GM23338 (cell line): ENCODE results near the gene TERT. TPM values are rescaled to one million over a fixed set of nuclear protein-coding genes. Genes with fewer than 3 reads are reported as not detected.

Experiments
- ATAC-seq: fragments of 200-7000 bp; cut with Tn5 transposase; 3 replicates; pipeline ENCODE4 v1.9.1; 2020
- DNase-seq: peaks from one replicate; pipeline ENCODE4 v3.0.0-alpha.2; 2015; ENCODE audit warnings: low spot score
- H2AFZ ChIP-seq: fragments of 200-600 bp; sonication (generic); 2 replicates; pipeline ENCODE4 v1.8.0; 2016; ENCODE audit warnings: antibody characterized with exemption, mild to moderate bottlenecking, moderate library complexity
- H3F3A ChIP-seq: fragments of 200-600 bp; sonication (generic); replicated peaks from 2 replicates; pipeline ENCODE4 v1.8.0; 2017; ENCODE audit warnings: antibody characterized with exemption, mixed run types, low read depth
- H3K27ac ChIP-seq: fragments of 200-600 bp; sonication (generic); 2 replicates; pipeline ENCODE4 v1.6.1; 2016; ENCODE audit warnings: low read depth
- H3K27me3 ChIP-seq: fragments of 200-600 bp; sonication (generic); 2 replicates; pipeline ENCODE4 v1.8.0; 2016; ENCODE audit warnings: mild to moderate bottlenecking, mixed run types, moderate library complexity; ENCODE audit not compliant: insufficient read depth
- H3K36me3 ChIP-seq: fragments of 200-600 bp; sonication (generic); 2 replicates; pipeline ENCODE4 v1.8.0; 2016; ENCODE audit warnings: mild to moderate bottlenecking; ENCODE audit not compliant: insufficient read depth
- H3K4me1 ChIP-seq: fragments of 200-600 bp; sonication (generic); 2 replicates; pipeline ENCODE4 v1.8.0; 2016; ENCODE audit warnings: mild to moderate bottlenecking, moderate library complexity; ENCODE audit not compliant: insufficient read depth
- H3K4me2 ChIP-seq: fragments of 200-600 bp; sonication (generic); 2 replicates; pipeline ENCODE4 v1.7.1; 2017; ENCODE audit warnings: mixed run types
- H3K4me3 ChIP-seq: fragments of 200-600 bp; sonication (generic); 2 replicates; pipeline ENCODE4 v1.6.1; 2016; ENCODE audit warnings: mixed run types
- H3K79me2 ChIP-seq: fragments of 200-600 bp; sonication (generic); replicated peaks from 2 replicates; pipeline ENCODE4 v1.8.0; 2017; ENCODE audit warnings: mild to moderate bottlenecking; ENCODE audit not compliant: insufficient read depth
- H3K9me2 ChIP-seq: fragments of 200-600 bp; sonication (generic); 2 replicates; pipeline ENCODE4 v1.8.0; 2017; ENCODE audit not compliant: insufficient read depth
- H4K20me1 ChIP-seq: fragments of 200-600 bp; sonication (generic); replicated peaks from 2 replicates; pipeline ENCODE4 v1.8.0; 2017; ENCODE audit warnings: mild to moderate bottlenecking; ENCODE audit not compliant: insufficient read depth
- H3K27ac Mint-ChIP-seq: 2 replicates; pipeline ENCODE4 v1.8.0; 2020; ENCODE audit warnings: inconsistent platforms, mild to moderate bottlenecking, moderate library complexity, mixed read lengths
- H3K27me3 Mint-ChIP-seq: 3 replicates; pipeline ENCODE4 v1.8.0; 2022; ENCODE audit warnings: low read depth, mild to moderate bottlenecking, moderate library complexity, mixed read lengths, inconsistent platforms; ENCODE audit not compliant: insufficient read depth, poor library complexity
- H3K36me3 Mint-ChIP-seq: 3 replicates; pipeline ENCODE4 v1.8.0; 2021; ENCODE audit warnings: low read depth, mild to moderate bottlenecking, inconsistent platforms, moderate library complexity, mixed read lengths
- H3K4me1 Mint-ChIP-seq: 3 replicates; pipeline ENCODE4 v1.8.0; 2020; ENCODE audit warnings: mild to moderate bottlenecking, inconsistent platforms, mixed read lengths
- H3K4me3 Mint-ChIP-seq: 3 replicates; pipeline ENCODE4 v1.8.0; 2021; ENCODE audit warnings: moderate library complexity, mild to moderate bottlenecking, inconsistent platforms, mixed read lengths
- H3K9me3 Mint-ChIP-seq: 3 replicates; pipeline ENCODE4 v1.8.0; 2020; ENCODE audit warnings: moderate library complexity, mild to moderate bottlenecking, inconsistent platforms, mixed read lengths
- CREB1 ChIP-seq: fragments of 250-450 bp; sonication (Bioruptor Pico); IDR thresholded peaks from 2 replicates; pipeline ENCODE4 v1.5.0; 2020; ENCODE audit warnings: low read depth, mild to moderate bottlenecking, moderate library complexity
- NANOG ChIP-seq: IDR thresholded peaks from 2 replicates; pipeline ENCODE4 v1.6.1; 2016; ENCODE audit warnings: antibody characterized with exemption, borderline replicate concordance
- POLR2AphosphoS5 ChIP-seq: IDR thresholded peaks from 2 replicates; pipeline ENCODE4 v1.6.1; 2016; ENCODE audit warnings: antibody characterized with exemption, low read depth
- REST ChIP-seq: IDR thresholded peaks from one replicate; pipeline ENCODE4 v1.6.1; 2018; ENCODE audit warnings: antibody characterized with exemption; ENCODE audit not compliant: unreplicated experiment
- STAT1 ChIP-seq: IDR thresholded peaks from one replicate; pipeline ENCODE4 v1.6.1; 2016; ENCODE audit warnings: antibody characterized with exemption; ENCODE audit not compliant: unreplicated experiment
- ZNF114 ChIP-seq: fragments of 250-450 bp; sonication (Bioruptor Pico); IDR thresholded peaks from 2 replicates; pipeline ENCODE4 v1.5.0; 2020; ENCODE audit warnings: mild to moderate bottlenecking, moderate library complexity
- polyA plus RNA-seq: library from polyadenylated mRNA; unstranded; fragments of >200 nt; fragmentation: Nextera tagmentation; extraction: Ambion mirVana; gene quantifications from 2 replicates; pipeline ENCODE4 v1.2.1, GENCODE V29; 2016
- total RNA-seq: library from RNA; depleted of rRNA; stranded (reverse); fragments of >200 nt; shearing (Covaris generic); gene quantifications from 2 replicates; pipeline ENCODE4 v1.2.3, GENCODE V29; 2014

TERT gene
- total and polyA plus RNA-seq, 2 experiments from 2014 or later, result 9.8 to 46.4 TPM

- no peak for TF ChIP-seq REST
- no peak for TF ChIP-seq STAT1
- no peak for TF ChIP-seq ZNF114 (CRISPR knock-in tag)
- no peak for TF ChIP-seq NANOG
- TF ChIP-seq CREB1 (CRISPR knock-in tag), result no peak
Measured at GRCh38 chr5:1242733-1243486, 52.0 kb downstream of the TERT start (continued).

GRCh38 chr5:1241509-1242080 lies 53.3 kb downstream of the TERT start:
- H3K4me3 ChIP-seq, result no peak overlapping the region
- no peaks in the 10 kb centered on the region for H3K36me3 ChIP-seq
- no peak overlapping the region for H3K4me2 ChIP-seq
- TF ChIP-seq REST (no peak), POLR2AphosphoS5 (no peak), CREB1 (CRISPR knock-in tag) (no peak), NANOG (no peak)
- H3K9me2 ChIP-seq, result no peaks in the 10 kb centered on the region
- H3K27ac ChIP-seq, result no peak overlapping the region
- H4K20me1 ChIP-seq, result no peaks in the 10 kb centered on the region
- DNase-seq (no peak), ATAC-seq (no peak)
- no peak overlapping the region for H3K4me3 Mint-ChIP-seq
- H3F3A ChIP-seq, result no peaks in the 10 kb centered on the region
- peaks cover 2% of the 10 kb centered on the region for H3K27me3 Mint-ChIP-seq
- no peak overlapping the region for H2AFZ ChIP-seq
- H3K79me2 ChIP-seq, result no peaks in the 10 kb centered on the region
- peaks cover 13% of the 10 kb centered on the region; the same call in 2 of the 3 replicates for H3K4me1 Mint-ChIP-seq
- no peaks in the 10 kb centered on the region for H3K36me3 Mint-ChIP-seq
- peaks cover 4% of the 10 kb centered on the region; the same call in 1 of the 3 replicates for H3K9me3 Mint-ChIP-seq
- H3K27ac Mint-ChIP-seq, result no peak overlapping the region
- 0 out of 2 replicates have a peak, but pooled peaks cover 3% of the 10 kb centered on the region for H3K4me1 ChIP-seq
- H3K27me3 ChIP-seq, result no peaks in the 10 kb centered on the region
